ENCODE measurements around the gene DHX36.

- TF ChIP-seq CTCF (conservative IDR thresholded peaks at IDR 0.05; ENCODE audit: low read depth, low read length), result no peak
- TF ChIP-seq EZH2 (IDR thresholded peaks at IDR 0.05; ENCODE audit: borderline replicate concordance, low read depth, low read length, poor library complexity, severe bottlenecking), result no peak
Measured at GRCh38 chr3:154310840-154311239, 13.4 kb downstream of the DHX36 start.
